Lower leg skin (tissue), 3 donors: ENCODE results near the gene AFF2.

Source experiments
- CTCF ChIP-seq, 3 donors: fragments of 450-650 bp; IDR thresholded peaks; one replicate each; pipeline ENCODE4 v1.5.1; 2016; ENCODE audit warnings: antibody characterized with exemption in 3 of 3, mild to moderate bottlenecking in 3 of 3, moderate library complexity in 2 of 3
- POLR2A ChIP-seq, 2 donors: fragments of 450-650 bp; IDR thresholded peaks; one replicate each; pipeline ENCODE4 v1.6.1; 2016 to 2017; ENCODE audit warnings: antibody characterized with exemption in 2 of 2, mild to moderate bottlenecking in 1 of 2, moderate library complexity in 1 of 2

- TF ChIP-seq CTCF (IDR thresholded peaks at IDR 0.05) (no peak), POLR2A (IDR thresholded peaks at IDR 0.05) (no peak)
Measured at GRCh38 chrX:148612431-148612830, 112.0 kb downstream of the AFF2 start.
